GM21423 (cell line): Measurements from ENCODE around the gene PEX6.
"Not testable (repeated sequence)": the region's sequence is repeated elsewhere in the genome, so short reads cannot be mapped to it uniquely, and the experiment has no call there.

Source experiments
- ATAC-seq: cut with Tn5 transposase; IDR thresholded peaks from one replicate; pipeline ENCODE4 v1.9.1; 2021; ENCODE audit warnings: mild to moderate bottlenecking, moderate library complexity; ENCODE audit not compliant: unreplicated experiment

The PEX6 gene

GRCh38 chr6:42998205-42998604 is 19.2 kb upstream of the PEX6 start:
- not testable (repeated sequence) for ATAC-seq

GRCh38 chr6:42996513-42996912 is 17.5 kb upstream of the PEX6 start:
- ATAC-seq: no peak

GRCh38 chr6:42993445-42993844 is 14.5 kb upstream of the PEX6 start:
- no peak for ATAC-seq

- no peak for ATAC-seq
Measured at GRCh38 chr6:42989923-42990322, 10.9 kb upstream of the PEX6 start.

GRCh38 chr6:42988486-42989020 is 9.6 kb upstream of the PEX6 start:
- no peak for ATAC-seq

- no peak for ATAC-seq
Measured at GRCh38 chr6:42987533-42988451, 8.8 kb upstream of the PEX6 start.

GRCh38 chr6:42984924-42985475 is 6.0 kb upstream of the PEX6 start:
- ATAC-seq: no peak

GRCh38 chr6:42984001-42984923 is 5.3 kb upstream of the PEX6 start, which contains the start of gene PPP2R5D:
Gene PPP2R5D, plus strand, starts transcription at chr6:42984570. Its CDS starts 108 bp downstream, at chr6:42984678.
- peak; percentile 91 for ATAC-seq

- ATAC-seq: no peak
Measured at GRCh38 chr6:42981836-42982235, 2.9 kb upstream of the PEX6 start.

GRCh38 chr6:42979523-42980177 is 669 bp upstream of the PEX6 start:
- no peak for ATAC-seq

GRCh38 chr6:42978487-42978838 is 518 bp downstream of the PEX6 start:
- no peak for ATAC-seq

- ATAC-seq: no peak
Measured at GRCh38 chr6:42974919-42975505, 4.0 kb downstream of the PEX6 start.

GRCh38 chr6:42973926-42974325 is 5.1 kb downstream of the PEX6 start:
- ATAC-seq: no peak

- ATAC-seq: no peak
Measured at GRCh38 chr6:42971746-42972327, 7.1 kb downstream of the PEX6 start.

GRCh38 chr6:42970871-42971612 is 7.9 kb downstream of the PEX6 start:
- ATAC-seq: no peak

- ATAC-seq: no peak
Measured at GRCh38 chr6:42969934-42970333, 9.0 kb downstream of the PEX6 start.

GRCh38 chr6:42969431-42969830 is 9.6 kb downstream of the PEX6 start:
- ATAC-seq: no peak

- no peak for ATAC-seq
Measured at GRCh38 chr6:42968783-42969182, 10.2 kb downstream of the PEX6 start.

GRCh38 chr6:42968126-42968701 is 10.8 kb downstream of the PEX6 start:
- ATAC-seq: no peak
